HG03175 (cell line): ENCODE results near the gene TENM4.
"Not testable (repeated sequence)": the region's sequence is repeated elsewhere in the genome, so short reads cannot be mapped to it uniquely, and the experiment has no call there.

Source experiments
- ATAC-seq: cut with Tn5 transposase; IDR thresholded peaks from one replicate; pipeline ENCODE4 v1.9.1; 2021; ENCODE audit warnings: mild to moderate bottlenecking, moderate library complexity; ENCODE audit not compliant: unreplicated experiment

TENM4 gene

DNA sequence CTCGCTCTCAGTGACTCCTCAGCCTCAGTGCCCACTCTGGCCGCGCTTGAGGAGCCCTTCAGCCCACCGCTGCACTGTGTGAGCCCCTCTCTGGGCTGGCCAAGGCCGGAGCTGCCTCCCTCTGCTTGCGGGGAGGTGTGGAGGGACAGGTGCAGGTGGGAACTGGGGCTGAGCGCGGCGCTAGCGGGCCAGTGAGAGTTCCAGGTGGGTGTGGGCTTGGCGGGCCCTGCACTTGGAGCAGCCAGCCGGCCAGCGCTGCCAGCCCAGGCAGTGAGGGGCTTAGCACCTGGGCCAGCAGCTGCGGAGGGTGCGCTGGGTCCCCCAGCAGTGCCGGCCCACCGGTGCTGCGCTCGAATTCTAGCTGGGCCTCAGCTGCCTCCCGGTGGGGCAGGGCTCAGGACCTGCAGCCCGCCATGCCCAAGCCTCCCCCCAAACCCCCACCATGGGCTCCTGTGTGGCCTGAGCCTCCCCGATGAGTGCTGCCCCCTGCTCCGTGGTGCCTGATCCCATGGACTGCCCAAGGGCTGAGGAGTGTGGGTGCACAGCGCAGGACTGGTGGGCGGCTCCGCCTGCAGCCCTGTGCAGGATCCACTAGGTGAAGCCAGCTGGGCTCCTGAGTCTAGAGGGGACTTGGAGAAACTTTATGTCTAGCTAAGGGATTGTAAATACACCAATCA lies 802.0 kb downstream of the TENM4 start:
- ATAC-seq, result no peak

DNA sequence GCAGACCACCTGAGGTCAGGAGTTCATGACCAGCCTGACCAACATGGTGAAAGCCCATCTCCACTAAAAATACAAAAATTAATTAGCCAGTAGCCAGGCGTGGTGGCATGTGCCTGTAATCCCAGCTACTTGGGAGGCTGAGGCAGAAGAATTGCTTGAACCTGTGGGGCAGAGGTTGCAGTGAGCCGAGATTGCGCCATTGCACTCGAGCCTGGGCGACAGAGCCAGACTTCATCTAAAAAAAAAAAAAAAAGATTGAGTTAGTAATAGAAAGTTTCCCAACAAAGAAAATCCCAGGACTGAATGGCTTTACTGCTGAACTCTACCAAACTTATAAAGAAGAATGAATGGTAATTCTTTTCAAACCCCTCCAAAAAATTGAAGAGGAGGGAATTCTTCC lies 803.3 kb downstream of the TENM4 start:
- not testable (repeated sequence) for ATAC-seq

- peak; percentile 63 for ATAC-seq
These were observed 804.9 kb downstream of the TENM4 start for GRCh38 chr11:78635814-78636506.

GRCh38 chr11:78633516-78634310 lies 807.1 kb downstream of the TENM4 start:
- no peak for ATAC-seq

DNA sequence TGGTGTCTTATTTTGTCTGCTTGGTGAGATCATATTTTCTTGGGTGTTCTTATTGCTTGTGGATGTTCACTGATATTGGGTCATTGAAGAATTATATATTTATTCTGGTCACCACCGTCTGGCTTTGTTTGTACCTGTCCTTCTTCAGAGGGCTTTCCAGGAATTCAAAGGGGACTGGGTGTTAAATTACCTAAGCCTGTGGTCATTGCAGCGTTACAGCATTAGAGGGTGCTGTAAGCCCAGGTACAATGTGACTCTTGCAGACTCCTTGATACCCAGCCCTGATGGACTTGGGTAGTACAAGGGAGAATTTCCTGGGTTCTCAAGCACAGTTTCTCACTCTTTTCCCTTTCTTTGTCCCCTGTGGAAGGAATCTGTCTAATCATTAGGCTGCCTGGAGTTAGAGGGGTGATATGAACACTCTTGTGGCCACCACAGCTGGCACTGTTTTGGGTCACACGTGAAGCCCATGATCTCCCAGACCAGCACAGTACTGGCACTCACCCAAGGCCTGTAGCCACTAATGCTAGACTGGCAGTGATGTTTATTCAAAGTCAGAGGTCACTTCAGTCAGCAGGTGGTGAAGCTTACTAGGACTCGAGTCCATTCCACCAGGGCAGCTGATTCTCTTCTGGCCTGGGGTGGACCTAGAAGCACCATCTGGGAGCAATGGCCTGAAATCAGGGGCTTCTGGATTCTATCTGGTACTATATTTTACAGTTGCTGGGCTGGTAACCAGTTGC lies 810.1 kb downstream of the TENM4 start:
- no peak for ATAC-seq

- no peak for ATAC-seq
These were observed 810.7 kb downstream of the TENM4 start for GRCh38 chr11:78630155-78630554.

DNA sequence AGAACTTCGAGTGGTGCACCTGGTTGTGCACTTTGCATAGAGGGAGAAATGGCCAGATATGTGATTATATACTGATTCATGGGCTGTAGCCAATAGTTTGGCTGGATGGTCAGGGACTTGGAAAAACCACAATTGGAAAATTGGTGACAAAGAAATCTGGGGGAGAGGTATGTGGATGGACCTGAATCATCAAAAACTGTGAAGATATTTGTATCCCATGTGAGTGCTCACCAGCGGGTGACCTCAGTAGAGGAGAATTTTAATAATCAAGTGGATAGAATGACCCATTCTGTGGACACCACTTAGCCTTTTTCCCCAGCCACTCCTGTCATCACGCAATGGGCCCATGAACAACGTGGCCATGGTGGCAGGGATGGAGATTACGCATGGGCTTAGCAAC lies 818.2 kb downstream of the TENM4 start:
- no peak for ATAC-seq

- no peak for ATAC-seq
These were observed 820.7 kb downstream of the TENM4 start for GRCh38 chr11:78620159-78620558.

DNA sequence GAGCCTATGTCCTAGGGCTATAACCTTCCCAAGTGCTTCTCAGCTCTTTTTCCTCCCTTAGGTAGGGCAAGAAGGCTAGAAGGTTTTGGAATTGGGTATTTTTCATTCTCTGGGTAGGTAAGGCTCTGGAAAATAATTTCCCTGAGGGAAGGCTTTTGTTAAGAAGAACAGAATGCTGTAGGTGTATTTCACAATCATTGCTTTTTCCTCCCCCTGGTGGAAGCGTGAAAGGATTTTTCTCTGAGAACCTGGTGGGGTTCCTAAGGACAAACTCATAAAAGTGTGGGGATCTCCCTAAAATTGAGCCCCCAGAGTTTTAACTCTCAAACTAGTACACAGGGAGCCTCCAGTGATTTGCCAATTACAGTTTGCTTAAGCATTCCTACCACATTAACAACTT lies 825.1 kb downstream of the TENM4 start:
- ATAC-seq, result no peak

GRCh38 chr11:78613378-78613813 lies 827.4 kb downstream of the TENM4 start:
- no peak for ATAC-seq

DNA sequence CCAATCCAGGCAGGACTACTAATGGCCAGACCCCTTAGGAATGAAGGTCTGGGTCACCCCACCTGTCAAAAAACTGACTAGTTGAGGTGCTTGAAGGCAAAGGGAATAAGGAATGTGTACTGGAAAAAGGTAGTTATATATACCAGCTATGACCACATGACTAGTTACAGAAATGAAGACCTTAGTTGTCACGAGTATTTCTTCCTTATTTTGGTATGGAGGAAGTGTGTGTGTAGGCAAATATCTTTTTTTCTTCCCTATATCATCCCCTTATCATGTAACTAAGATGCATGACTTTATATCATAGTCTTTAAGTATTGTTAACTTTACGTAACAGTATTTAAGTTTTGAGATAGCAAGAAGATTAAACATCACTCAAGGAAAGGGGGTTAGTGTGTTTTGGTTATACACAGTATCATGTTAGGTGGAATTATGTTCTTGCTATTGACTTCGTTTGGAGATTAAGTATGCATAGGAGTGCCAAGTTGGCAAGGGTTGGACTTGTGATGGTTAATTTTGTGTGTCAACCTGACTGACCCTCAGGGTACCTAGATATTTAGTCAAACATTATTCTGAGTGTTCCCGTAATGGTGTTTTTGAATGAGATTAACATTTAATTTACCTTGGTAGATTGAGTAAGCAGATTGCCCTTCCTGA lies 828.0 kb downstream of the TENM4 start:
- no peak for ATAC-seq

DNA sequence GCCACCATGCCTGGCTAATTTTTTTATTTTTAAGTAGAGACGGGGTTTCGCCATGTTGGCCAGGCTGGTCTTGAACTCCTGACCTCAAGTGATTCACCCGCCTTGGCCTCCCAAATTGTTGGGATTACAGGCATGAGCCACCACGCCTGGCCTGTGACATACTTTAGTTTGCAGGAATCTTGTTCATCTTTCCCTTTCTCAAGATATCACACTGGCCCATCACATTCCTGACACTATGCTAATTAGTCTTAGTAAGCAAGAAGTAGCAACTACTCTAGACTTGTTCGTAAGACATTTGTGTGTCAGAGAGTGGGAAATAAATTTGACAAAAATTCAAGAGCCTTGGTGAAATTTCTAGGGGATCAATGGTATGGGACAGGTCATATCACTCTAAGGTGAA lies 831.5 kb downstream of the TENM4 start:
- not testable (repeated sequence) for ATAC-seq

- ATAC-seq, result no peak
These were observed 833.1 kb downstream of the TENM4 start for GRCh38 chr11:78607696-78608095.

DNA sequence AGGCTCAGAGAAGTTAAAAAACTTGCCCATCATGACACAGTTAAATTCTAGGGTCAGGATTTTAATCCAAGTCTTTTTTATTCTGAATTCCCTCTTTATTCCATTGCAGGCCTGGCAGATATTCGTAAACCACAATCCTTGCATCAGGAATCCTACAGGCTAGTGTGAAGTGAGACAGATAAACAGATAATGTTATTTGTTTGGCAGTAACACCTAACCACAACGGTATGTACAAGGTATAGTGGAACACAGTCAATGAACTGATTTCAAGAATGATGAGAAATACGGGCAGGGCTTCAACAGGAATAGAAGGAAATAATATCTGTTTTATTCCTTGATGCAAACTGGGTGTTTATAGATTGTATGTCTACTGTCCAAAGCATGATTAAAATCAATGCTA lies 834.2 kb downstream of the TENM4 start:
- no peak for ATAC-seq

DNA sequence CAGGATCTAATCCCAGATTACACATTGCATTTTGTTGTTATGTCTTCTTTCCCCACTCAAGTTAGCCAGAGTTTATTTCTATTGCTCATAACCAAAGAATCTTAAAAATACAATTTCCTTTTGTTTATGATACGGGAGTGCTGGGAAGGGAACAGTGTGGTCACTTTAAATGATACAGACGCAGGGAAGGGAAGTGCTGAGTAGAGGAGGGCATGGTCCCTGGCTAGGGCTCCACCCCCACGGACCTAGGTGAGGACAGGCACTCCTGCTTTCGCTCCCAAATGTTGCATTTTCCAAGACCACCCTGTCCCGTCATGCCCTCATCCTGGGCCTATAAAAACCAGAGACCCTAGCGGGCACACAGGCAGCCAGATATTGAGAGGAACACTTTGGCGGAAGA lies 835.5 kb downstream of the TENM4 start:
- ATAC-seq, result no peak

GRCh38 chr11:78603792-78604191 lies 837.0 kb downstream of the TENM4 start:
- no peak for ATAC-seq
